ENCODE measurements around the gene CACNA1C.

Gene CACNA1C

DNA sequence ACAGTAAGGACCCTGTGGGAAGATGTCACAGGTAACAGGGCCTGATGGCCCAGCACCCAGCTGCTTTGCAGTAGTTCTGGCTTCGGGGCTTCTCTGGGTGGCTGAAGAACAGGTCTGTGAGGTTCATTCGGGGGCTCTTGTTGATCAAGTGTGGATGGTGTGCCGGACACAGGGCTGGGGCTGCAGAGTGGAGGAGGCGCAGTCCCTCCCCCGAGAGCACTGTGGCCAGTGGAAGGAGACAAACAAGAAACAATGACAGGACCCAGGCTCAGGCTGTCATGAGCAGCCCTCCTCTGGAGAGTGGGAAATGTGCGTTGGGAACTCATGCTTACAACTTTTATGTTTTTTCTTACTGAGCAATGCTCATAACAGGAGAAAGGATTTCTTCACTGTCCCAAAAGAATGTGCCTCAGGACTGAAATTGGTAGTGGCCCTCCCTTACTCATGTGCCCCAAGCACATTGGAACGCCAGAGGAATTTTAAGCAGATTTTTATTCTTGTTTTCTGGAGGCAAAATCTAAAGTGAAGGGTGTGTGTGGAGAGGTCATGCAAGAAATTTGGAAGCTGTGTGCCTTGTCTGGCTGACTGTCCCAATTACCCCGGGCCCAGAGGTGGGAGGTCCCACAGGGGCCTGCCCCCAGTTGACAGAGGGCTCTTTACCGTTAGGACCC, 233.8 kb downstream of the CACNA1C start:
- DNase-seq: peak; percentile 57

DNA sequence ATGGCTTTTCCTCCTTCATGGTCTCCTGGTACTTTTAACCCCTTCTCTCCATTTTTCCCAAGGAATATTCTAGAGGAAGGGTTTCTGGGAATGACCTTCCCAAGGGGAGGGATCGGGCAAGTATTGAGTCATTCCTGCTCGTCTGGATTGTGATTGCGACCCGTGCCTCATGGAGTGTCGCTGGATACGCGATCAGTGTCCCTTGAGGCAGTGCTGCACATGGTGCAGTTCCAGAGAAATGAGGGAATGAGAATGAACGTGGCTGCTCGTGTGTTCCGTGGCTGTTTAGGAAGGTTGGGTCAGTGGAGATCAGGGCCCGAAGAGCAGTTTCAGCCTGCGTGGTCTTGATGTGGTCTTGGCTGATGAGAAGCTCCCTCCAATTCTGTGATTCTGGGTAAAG, 234.4 kb downstream of the CACNA1C start:
- DNase-seq: no peak

DNA sequence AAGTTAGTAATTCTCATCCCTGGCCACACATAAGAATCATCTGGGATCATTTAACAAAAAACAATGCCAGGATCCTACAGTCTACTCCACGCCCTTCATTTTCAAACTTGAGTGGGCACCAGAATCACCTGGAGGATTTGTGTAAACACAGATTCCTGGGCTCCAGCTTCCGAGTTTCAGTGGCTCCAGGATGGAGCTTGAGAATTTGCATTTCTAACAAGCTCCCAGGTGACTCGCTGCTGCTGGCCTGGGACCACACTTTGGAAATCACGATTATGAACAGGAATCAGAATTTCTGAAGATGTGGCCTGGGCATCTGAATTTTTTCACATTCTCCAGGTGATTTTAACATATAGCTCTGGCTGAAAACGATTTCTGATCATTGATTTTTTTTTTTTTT, 234.8 kb downstream of the CACNA1C start:
- DNase-seq: no peak

GRCh38 chr12:2288001-2288400, 235.2 kb downstream of the CACNA1C start:
- DNase-seq: peak; percentile 74

DNA sequence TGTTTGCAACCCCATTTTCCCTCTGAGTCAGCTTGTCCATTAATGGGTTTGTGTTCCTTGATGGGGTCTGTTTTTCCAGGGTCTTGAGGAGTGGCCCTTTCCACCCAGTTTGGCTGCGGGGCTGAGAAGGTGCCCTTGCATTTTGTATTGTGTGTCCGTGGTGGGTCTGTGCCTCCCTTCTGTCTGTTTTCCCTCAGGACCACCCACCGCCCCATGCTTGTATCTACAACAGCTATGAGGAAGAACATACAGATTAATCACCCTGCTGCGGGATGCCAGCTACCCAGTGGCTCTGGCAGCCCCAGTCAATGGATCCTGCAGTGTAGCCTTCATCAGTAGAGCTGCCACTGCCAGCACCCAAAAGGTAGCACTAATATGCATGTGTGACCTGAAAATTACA, 235.7 kb downstream of the CACNA1C start:
- no peak for DNase-seq

GRCh38 chr12:2288875-2289274, 236.1 kb downstream of the CACNA1C start:
- no peak for DNase-seq

DNA sequence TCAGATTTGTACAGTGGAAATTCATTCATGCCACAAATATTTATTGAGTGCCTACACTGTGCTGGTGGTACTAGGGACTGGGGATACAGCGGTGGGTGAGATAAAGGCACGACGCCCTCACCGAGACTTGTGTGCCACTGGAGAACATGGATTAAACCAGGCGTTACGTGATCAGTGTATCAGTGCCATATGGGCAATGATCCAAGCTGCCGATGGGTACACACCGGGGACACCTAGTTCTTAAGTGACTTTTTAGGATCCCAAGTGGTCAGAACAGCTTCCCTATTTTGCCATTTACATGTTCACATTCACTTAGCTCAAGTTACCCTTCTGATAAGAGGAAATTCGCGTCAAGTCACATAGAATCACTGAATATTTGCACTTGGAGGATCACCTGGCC, 236.7 kb downstream of the CACNA1C start:
- no peak for DNase-seq

DNA sequence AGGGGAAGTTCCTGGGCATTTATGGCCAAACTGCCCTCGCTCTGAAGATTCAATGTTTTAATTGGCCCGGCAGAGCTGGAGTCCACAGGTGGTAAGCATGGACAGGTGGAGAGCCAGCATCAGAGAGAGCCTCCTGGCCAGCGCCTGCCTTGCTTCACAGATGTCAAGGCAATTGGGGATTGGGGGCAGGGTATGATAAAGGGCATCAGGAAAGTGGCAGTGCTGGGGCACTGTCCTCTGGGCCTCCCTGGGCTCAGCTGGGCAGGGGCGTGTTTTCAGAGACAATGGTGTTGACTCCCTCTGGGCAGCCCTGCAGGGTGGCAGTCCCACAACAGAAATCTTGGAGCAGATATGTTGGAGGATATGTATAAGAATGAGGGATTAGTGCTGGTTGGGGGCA, 237.3 kb downstream of the CACNA1C start:
- no peak for DNase-seq

DNA sequence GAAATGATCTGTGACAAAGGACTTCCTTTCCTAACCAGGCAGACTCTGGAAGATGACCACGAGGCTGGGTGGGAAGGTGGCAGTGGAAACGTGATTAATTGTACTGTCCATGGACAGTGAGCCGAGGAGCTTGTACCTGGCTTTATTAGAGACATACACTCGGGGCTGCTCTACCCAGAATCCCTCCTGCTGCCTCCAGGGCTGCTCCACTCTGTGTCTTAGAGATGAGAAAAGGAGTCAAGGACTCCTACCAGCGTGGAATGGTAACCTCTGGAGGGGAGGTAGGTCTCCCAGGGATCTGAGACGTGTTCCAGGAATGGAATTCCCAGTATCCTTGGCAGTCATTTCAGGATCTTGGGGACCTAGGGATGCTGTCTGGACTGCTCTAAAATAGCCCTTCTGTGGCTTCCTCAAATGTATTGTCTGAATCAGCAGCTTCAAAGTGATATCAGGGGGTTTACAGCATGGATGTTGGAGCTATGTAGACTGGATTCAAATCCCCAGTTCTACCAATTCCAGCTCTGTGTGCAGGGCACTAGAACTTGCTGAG, 237.8 kb downstream of the CACNA1C start:
- peak; percentile 81 for DNase-seq

- no peak for DNase-seq
These were observed 238.5 kb downstream of the CACNA1C start for GRCh38 chr12:2291182-2291832.

DNA sequence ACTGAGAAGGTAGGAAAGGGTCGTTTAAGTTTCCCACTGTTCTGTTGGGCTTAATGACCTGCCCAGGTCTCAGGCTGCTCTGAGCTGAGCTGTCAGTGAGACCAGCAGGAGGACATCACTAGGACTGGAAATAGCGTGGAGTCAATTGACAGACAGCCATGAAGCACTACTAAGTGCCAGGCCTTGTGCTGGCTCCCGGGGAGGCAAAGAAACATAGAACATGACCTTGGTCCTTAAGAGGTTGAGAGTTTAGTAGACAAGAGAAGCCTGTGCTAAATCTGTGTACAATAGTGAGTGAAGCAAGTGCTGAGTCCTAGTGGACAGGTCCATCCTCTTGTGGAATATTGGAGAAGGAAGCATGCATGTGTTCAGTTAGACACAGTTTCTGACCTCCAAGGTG, 239.2 kb downstream of the CACNA1C start:
- no peak for DNase-seq

- DNase-seq: no peak
These were observed 239.8 kb downstream of the CACNA1C start for GRCh38 chr12:2292560-2292959.

- peak; percentile 69 for DNase-seq
These were observed 242.1 kb downstream of the CACNA1C start for GRCh38 chr12:2294651-2295475.

- DNase-seq: peak; percentile 83
These were observed 243.2 kb downstream of the CACNA1C start for GRCh38 chr12:2295941-2296461.

DNA sequence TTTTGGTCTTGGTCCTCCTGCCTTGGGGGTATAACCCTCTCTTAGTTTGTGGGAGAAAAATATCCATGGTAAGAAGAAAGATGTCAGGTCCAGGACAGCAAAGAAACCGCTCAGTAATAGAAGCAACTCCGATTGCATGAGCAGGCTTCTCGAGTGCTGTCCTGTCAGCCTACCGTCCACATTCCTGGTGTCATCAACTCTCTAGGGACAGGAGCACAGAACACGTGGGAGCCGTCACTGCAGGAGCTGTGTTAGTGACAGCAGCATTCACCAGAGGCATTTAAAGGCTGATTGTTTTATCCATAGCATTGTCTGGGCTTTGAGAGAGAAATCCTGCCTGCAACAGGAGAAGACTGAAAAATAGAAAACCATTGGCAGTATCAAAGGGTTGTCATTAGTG, 244.2 kb downstream of the CACNA1C start:
- no peak for DNase-seq

GRCh38 chr12:2297658-2298057, 244.9 kb downstream of the CACNA1C start:
- DNase-seq: no peak

DNA sequence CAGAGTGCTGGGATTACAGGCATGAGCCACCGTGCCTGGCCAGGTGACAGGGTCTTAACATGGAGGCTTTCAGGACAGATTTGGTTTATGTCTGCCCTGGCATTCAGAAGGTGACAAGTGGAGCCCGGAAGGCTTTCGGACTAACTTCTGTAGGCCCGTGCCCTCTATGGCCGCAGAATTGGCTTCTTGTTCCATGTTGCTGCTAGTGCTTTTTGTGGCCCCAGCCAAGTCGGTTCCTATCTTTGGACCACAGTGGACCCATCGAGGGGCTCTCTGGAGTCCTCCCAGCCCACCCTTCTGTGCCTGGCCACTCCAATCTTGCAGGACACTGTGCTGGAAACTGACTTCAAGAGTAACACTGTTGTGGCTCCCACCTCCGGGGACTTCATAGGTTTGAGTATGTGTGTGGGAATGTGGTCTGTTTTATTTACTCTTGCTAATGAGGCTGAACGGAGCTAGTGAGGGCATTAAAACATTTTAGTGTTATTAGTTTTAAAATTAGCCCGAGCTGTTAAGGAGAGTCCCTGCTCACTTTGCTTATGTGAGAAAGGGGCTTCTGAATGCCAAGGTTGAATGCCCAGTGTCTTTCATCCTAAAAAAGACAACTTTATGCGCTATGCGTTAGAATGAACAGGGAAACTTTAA, 245.9 kb downstream of the CACNA1C start:
- DNase-seq: no peak

- no peak for DNase-seq
These were observed 246.4 kb downstream of the CACNA1C start for GRCh38 chr12:2299206-2299605.

- DNase-seq: no peak
These were observed 247.4 kb downstream of the CACNA1C start for GRCh38 chr12:2300168-2300567.

DNA sequence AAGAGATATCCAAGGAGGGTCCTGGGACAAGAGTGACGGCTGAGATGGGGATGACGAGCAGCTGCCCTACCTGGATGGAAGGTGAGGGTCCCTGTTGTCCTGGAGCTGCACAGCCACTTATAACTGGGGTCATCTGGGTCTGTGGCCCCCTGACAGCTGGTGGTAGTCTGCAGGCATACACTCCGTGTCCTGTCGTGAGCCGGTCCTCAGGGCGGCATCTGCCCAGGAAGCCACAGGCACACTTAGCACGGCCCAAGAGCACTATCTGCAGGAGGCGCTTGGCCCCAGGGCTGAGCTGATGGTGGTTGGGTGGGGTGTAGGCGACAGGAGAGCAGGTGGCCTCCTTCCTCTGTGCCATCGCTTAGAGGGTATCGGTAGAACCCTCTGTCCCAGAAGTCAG, 248.1 kb downstream of the CACNA1C start:
- DNase-seq: no peak

GRCh38 chr12:2301531-2302461, 249.0 kb downstream of the CACNA1C start:
- DNase-seq: no peak
